Left renal pelvis (tissue), 4 donors: ENCODE measurements around the gene RHOT2. TPM values are rescaled to one million over a fixed set of nuclear protein-coding genes. Genes with fewer than 3 reads are reported as not detected.

Source experiments
- DNase-seq, 4 donors: peaks; one replicate each; pipeline ENCODE4 v3.0.0-alpha.2; 2013; ENCODE audit warnings: low read depth in 4 of 4, low spot score in 3 of 4
- polyA plus RNA-seq, 4 donors: library from polyadenylated mRNA; unstranded; fragments of 120-200 nt; gene quantifications; one replicate each; pipeline ENCODE4 v1.2.1, GENCODE V29; 2013; ENCODE audit not compliant: insufficient read length in 4 of 4

RHOT2 gene
- 100 to 1,000 TPM in 1 of 4 donors, 10 to 100 TPM in 3; 56.9 to 127 (median 63.7) TPM for polyA plus RNA-seq

GRCh38 chr16:667780-668518, at the start of gene RHOT2:
RHOT2 (plus strand) TSS chr16:668132; CDS start chr16:668200, 68 bp downstream.
- peak in 3 of 4 donors; percentile 58 to 79 (median 79) for DNase-seq

DNA sequence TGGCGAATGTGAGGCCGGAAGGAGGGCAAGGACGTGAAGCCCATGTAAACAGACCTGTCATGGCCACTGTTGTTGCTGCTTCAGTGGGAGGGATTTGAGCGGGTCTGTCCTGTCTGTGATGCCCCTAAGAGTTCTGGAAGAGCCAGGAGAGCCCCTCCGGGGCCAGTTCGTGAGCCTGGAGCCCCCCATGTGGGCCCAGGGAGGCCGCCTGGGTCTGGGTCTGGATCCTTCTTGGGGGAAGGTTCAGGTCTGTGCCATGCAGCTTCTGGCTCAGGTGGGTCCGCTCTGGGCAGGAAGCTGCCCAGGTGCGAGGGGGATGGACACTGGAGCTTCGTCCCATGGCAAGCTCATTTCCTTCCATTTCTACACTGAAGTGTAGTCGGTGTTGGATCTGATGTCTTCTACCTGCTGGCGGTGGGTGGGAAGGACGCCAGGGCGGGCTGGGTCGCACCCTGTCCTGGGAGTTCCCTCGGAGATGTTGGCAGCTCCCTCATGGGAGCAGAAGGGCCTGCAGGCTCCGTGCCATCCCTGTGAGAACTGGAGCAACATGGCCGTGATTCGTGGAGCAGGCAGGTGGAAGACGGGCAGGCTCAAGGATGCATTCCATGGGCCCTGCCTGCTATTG, 48.3 kb upstream of the RHOT2 start:
- DNase-seq: no peak

GRCh38 chr16:620700-621525, 47.0 kb upstream of the RHOT2 start:
- DNase-seq: no peak

DNA sequence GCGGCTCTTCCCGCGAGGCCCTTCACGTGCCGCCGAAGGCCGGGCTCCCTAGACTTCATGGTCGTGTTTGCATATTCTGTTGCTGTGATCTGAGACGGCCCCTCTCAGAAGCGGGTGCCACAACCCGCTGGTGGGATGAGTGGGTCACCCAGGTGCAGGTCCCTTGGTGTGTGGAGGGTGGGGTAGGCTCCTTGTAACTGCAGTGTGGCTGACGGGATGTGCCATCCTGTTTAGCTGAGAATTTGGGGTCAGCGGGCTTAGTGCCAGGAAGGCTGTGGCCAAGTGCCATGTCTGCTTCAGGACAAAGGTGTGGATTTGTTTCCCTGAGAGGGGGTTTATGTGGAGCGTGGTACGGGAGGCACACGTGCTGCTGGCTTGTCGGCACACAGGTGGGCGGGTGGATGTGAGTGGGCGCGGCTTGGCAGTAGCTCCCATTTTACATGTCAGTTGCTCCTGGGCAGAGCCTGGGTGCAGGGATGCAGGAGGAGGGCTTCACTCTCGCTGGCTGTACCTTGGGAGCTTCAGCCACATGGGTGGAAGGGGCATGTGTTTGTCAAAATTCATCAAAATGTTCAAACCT, 46.3 kb upstream of the RHOT2 start:
- no peak for DNase-seq

- no peak for DNase-seq
Measured at GRCh38 chr16:622920-623280, 45.0 kb upstream of the RHOT2 start.

DNA sequence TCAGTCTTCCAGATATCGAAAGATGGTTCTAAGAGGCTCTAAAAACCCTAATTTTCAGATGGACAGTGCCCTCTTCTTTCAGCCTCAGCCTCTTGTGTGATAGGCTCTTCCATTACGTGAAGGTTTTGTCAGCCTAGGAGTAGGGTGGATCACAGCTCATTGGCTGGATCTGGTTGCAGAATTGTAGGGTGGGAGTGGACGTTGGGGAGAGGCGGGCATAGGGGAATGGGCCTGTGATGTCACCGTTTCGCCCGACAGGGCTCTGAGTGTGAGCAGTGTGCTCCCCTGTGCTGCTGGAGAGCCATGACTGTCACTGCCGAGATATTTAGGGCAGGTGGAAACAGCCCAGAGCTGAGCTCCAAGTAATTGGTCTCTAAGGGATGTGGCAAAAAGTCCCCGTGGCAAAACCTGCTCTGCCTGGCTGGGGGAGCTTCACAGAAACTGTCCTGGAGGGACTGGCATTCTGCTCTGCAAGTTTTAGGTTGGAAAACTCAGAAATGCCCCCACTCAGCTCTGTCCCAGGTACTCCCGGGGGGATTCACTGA, 43.3 kb upstream of the RHOT2 start:
- DNase-seq: no peak

GRCh38 chr16:625117-625976, 42.6 kb upstream of the RHOT2 start:
- no peak for DNase-seq

DNA sequence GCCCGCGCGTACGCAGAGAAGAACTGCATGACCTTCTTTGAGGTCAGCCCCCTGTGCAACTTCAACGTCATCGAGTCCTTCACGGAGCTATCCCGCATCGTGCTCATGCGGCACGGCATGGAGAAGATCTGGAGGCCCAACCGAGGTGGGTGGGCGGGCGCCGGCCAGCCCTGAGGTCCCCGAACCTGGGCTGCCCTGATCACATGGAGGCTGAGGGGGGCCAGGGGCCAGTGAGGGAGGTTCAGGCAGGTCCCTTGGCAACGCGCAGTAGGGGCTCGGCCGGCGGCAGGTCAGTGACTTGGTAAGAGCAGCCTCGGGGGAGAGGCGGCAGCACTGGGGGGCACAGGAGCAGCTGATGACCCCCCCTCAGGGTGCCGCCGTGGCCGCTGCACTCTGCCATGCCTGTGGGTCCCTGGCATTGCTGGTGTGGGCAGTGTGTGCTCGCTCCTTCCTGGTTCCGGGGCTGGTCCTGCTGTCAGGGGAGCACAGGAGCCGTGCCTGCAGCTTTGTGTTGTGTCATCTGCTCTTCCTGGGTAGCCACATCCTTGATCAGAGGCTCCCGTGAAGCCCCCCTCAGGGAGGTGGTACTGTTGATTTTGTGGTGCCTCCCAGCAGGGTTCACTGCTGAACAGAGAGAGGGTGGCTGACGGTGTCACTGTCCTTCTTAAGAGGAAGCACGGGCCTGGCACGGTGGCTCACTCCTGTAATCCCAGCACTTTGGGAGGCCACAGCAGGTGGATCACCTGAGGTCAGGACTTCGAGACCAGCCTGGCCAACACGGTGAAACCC, 41.8 kb upstream of the RHOT2 start:
- DNase-seq: no peak

GRCh38 chr16:626787-627453, 41.0 kb upstream of the RHOT2 start:
- DNase-seq: no peak

- no peak for DNase-seq
Measured at GRCh38 chr16:627454-628239, 40.3 kb upstream of the RHOT2 start.

DNA sequence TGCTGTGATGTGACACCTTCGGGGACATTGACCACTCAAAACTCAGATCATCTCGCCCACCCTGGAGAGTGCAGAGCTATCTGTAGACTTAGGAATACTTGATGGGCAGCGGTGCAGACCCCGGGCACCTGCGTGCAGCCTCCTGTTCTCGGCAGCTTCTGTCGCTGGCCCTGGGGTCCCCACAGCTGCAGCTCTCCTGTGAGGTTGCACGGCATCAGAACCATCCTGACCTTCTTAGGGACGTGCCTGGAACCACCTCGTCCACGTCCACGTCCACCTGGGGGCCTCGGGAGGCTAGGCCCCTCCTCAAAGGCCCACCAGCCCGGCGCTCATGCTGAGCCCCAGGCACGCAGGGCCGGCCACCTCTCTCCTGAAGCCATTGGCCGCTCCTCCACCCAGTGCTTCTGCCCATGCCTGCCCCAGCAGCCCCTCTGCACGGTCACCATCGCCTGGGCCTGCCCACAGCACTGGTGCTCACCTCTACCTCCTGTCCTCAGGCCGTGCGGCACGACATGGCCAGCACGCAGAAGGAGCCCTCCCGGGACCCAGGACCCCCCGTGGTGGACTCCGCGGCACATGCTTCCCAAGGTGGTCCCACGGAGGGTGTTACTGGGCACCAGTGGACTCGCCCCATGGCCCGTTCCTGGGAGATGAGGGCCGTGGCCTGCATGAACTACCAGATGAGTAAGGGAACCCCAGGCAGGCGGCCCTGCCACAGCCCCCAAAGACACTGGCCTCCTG, 39.4 kb upstream of the RHOT2 start:
- DNase-seq: no peak

- no peak for DNase-seq
Measured at GRCh38 chr16:629185-629832, 38.6 kb upstream of the RHOT2 start.

DNA sequence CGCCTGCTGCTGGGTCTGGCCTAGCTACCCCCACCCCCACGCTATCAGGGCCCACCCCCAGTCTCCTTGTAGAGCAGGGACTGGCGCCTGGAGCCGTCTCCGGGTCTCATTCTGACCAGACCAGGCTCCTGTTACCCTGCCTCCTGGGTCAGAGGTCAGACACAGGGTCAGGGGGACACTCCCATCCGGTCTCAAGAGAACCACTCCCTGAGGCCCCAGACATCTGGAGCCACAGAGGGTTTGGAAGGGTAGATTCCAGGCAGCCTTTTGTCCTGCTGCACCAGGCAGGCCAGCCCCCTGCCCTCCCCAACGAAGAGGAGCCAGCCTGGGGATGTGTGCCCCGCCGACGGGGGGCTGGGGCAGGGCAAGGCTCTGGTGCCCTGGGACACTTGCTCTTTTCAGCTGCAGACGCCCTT, 38.1 kb upstream of the RHOT2 start:
- no peak for DNase-seq

DNA sequence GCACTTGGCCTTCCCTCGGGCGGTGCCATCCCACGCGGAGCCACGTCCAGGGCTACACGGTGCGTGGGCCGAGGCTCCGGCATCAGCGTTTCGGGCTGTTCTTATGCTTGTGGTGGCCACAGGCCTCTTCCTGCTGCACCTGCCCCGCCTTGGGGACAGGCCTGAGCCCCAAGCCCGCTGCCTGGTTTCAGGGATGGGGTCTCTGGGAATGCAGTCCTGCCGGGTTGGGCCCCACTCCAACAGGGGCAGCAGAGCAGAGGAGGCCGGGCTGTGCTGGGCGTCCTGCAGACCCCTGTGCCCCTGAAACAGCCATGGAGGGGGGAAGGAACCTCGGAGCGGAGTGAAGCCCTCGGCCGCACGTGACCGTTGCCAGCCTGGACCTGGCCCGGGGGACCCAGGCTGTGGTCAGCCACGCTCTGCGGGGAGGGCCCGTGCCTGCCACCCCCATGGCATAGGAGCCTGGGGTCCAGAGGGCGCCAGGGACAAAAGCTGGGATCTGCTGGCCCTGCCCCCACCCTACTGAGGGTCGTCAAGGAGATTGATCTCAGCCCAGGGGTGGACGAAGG, 37.6 kb upstream of the RHOT2 start:
- no peak for DNase-seq

DNA sequence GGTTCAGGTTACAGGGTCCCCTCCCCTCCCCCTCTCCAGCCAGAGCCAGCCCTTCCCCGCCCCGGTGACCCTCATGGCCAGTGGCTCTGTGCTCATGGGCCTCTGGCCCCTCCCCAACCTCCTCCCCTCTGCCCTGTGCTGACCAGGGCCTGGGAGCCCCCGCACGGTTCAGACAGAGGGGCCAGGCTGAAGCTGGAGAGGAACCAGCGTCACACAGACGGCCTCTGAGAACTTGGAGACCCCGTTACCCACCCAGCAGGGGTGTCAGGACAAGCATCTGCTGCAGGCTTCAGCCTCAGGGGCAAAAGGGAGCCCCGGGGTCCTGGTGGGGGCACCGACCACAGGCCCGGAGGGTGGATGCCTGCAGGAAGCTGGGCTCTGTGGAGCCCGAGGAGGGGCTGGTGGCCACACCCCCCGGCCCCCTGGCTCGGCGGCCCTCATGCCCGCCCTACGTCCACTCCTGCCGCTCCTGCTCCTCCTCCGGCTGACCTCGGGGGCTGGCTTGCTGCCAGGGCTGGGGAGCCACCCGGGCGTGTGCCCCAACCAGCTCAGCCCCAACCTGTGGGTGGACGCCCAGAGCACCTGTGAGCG, 37.0 kb upstream of the RHOT2 start, which contains the start of gene WFIKKN1:
WFIKKN1 (plus strand) TSS at position 171 of the 591 bp plus-strand sequence; CDS start at position 440, 269 bp downstream.
- no peak for DNase-seq
